ENCODE results near the gene PLAAT2.

DNA sequence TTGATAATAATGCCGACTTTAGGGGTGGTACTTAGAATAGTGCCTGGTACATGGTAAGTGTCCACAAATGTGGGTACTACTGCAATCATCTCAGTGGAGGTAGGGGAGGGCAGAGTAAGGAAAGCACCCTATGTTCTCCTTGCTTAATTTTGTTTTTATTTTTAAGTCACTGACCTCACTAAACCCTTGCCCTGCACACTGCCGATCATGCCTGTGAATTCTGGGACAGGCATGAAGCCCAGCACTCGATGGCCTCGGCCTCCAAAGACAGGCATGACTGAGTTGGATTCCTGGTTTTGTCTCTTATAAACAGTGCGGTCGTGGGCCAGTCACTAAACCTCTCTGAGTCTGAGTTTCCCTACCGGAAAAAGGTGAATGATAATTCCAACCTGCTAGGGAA is 50.4 kb downstream of the PLAAT2 start:
- TF ChIP-seq, protein P1, sequence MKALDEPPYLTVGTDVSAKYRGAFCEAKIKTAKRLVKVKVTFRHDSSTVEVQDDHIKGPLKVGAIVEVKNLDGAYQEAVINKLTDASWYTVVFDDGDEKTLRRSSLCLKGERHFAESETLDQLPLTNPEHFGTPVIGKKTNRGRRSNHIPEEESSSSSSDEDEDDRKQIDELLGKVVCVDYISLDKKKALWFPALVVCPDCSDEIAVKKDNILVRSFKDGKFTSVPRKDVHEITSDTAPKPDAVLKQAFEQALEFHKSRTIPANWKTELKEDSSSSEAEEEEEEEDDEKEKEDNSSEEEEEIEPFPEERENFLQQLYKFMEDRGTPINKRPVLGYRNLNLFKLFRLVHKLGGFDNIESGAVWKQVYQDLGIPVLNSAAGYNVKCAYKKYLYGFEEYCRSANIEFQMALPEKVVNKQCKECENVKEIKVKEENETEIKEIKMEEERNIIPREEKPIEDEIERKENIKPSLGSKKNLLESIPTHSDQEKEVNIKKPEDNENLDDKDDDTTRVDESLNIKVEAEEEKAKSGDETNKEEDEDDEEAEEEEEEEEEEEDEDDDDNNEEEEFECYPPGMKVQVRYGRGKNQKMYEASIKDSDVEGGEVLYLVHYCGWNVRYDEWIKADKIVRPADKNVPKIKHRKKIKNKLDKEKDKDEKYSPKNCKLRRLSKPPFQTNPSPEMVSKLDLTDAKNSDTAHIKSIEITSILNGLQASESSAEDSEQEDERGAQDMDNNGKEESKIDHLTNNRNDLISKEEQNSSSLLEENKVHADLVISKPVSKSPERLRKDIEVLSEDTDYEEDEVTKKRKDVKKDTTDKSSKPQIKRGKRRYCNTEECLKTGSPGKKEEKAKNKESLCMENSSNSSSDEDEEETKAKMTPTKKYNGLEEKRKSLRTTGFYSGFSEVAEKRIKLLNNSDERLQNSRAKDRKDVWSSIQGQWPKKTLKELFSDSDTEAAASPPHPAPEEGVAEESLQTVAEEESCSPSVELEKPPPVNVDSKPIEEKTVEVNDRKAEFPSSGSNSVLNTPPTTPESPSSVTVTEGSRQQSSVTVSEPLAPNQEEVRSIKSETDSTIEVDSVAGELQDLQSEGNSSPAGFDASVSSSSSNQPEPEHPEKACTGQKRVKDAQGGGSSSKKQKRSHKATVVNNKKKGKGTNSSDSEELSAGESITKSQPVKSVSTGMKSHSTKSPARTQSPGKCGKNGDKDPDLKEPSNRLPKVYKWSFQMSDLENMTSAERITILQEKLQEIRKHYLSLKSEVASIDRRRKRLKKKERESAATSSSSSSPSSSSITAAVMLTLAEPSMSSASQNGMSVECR (CRISPR knock-in tag; IDR thresholded peaks at IDR 0.05): no peak
- no peak for TF ChIP-seq CBFA2T3 (IDR thresholded peaks at IDR 0.05)
- TF ChIP-seq, protein P2, sequence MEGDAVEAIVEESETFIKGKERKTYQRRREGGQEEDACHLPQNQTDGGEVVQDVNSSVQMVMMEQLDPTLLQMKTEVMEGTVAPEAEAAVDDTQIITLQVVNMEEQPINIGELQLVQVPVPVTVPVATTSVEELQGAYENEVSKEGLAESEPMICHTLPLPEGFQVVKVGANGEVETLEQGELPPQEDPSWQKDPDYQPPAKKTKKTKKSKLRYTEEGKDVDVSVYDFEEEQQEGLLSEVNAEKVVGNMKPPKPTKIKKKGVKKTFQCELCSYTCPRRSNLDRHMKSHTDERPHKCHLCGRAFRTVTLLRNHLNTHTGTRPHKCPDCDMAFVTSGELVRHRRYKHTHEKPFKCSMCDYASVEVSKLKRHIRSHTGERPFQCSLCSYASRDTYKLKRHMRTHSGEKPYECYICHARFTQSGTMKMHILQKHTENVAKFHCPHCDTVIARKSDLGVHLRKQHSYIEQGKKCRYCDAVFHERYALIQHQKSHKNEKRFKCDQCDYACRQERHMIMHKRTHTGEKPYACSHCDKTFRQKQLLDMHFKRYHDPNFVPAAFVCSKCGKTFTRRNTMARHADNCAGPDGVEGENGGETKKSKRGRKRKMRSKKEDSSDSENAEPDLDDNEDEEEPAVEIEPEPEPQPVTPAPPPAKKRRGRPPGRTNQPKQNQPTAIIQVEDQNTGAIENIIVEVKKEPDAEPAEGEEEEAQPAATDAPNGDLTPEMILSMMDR (IDR thresholded peaks at IDR 0.05 in 2 of 3, conservative IDR thresholded peaks at IDR 0.05 in 1 of 3; ENCODE audit: insufficient read depth in 2 of 3, low read depth in 1 of 3, low read length in 3 of 3): no peak
- TF ChIP-seq CEBPB (tag; IDR thresholded peaks at IDR 0.05): no peak
- TF ChIP-seq NRF1 (conservative IDR thresholded peaks at IDR 0.05 in 1 of 2, IDR thresholded peaks at IDR 0.05 in 1 of 2): no peak
- TF ChIP-seq ZNF274 (IDR thresholded peaks at IDR 0.05; ENCODE audit: borderline replicate concordance, low read depth, low read length): no peak
- no peak for TF ChIP-seq ZNF3 (CRISPR knock-in tag; IDR thresholded peaks at IDR 0.05)
- no peak for TF ChIP-seq GATAD2B (IDR thresholded peaks at IDR 0.05; ENCODE audit: borderline replicate concordance)
- TF ChIP-seq, protein P3, sequence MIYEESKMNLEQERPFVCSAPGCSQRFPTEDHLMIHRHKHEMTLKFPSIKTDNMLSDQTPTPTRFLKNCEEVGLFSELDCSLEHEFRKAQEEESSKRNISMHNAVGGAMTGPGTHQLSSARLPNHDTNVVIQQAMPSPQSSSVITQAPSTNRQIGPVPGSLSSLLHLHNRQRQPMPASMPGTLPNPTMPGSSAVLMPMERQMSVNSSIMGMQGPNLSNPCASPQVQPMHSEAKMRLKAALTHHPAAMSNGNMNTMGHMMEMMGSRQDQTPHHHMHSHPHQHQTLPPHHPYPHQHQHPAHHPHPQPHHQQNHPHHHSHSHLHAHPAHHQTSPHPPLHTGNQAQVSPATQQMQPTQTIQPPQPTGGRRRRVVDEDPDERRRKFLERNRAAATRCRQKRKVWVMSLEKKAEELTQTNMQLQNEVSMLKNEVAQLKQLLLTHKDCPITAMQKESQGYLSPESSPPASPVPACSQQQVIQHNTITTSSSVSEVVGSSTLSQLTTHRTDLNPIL (CRISPR knock-in tag; IDR thresholded peaks at IDR 0.05): no peak
- TF ChIP-seq, protein P4, sequence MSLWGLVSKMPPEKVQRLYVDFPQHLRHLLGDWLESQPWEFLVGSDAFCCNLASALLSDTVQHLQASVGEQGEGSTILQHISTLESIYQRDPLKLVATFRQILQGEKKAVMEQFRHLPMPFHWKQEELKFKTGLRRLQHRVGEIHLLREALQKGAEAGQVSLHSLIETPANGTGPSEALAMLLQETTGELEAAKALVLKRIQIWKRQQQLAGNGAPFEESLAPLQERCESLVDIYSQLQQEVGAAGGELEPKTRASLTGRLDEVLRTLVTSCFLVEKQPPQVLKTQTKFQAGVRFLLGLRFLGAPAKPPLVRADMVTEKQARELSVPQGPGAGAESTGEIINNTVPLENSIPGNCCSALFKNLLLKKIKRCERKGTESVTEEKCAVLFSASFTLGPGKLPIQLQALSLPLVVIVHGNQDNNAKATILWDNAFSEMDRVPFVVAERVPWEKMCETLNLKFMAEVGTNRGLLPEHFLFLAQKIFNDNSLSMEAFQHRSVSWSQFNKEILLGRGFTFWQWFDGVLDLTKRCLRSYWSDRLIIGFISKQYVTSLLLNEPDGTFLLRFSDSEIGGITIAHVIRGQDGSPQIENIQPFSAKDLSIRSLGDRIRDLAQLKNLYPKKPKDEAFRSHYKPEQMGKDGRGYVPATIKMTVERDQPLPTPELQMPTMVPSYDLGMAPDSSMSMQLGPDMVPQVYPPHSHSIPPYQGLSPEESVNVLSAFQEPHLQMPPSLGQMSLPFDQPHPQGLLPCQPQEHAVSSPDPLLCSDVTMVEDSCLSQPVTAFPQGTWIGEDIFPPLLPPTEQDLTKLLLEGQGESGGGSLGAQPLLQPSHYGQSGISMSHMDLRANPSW (CRISPR knock-in tag; IDR thresholded peaks at IDR 0.05): no peak
- no peak for TF ChIP-seq NFIC (IDR thresholded peaks at IDR 0.05)

Data from K562 (cell line).